GM12801 (cell line): ENCODE results near the gene ZNF133.

Source experiments
- CTCF ChIP-seq: IDR thresholded peaks from one replicate; pipeline ENCODE4 v1.5.1; 2011; ENCODE audit warnings: control low read depth; ENCODE audit not compliant: insufficient read length; ENCODE audit errors: extremely low read depth

Gene ZNF133

DNA sequence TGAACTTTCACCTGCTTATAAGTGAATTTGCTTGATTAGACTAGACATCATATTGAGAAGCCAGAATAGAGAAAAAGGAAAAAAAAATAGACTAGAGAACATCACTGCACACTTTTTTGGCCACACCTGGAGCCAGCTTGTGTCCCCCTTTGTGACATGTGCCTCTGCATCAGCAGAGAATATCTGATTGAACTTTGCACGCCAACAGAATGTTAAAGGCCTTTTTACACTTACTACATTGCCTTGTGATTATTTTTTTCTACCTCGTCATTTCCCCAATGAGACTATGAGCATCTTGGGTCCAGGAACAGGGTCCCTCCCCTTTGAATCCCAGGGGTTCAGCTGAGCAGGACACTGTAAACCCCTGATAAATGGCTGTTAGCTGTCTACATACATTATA, 17.2 kb upstream of the ZNF133 start:
- TF ChIP-seq CTCF = no peak

GRCh38 chr20:18272451-18272850, 15.9 kb upstream of the ZNF133 start:
- no peak for TF ChIP-seq CTCF

DNA sequence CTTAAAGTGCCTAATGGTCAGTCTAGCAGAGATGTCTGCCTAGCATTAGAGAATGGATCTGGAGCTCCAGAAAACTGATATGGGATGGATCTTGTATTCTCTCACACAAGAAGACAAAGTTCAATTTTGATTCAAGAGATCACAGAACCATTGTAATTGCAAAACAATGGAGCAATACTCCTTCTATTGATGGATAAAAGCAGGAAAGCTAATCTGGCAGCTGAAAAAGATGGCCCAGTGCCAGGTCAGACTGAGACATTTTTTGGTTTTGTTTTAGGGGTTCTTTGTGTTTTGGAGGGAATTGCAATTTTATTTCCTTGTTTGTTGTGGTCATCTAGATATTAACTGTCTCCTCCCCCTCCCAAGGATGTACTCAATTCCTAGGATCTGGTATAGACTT, 14.6 kb upstream of the ZNF133 start:
- no peak for TF ChIP-seq CTCF

GRCh38 chr20:18276821-18277220, 11.5 kb upstream of the ZNF133 start:
- no peak for TF ChIP-seq CTCF

- TF ChIP-seq CTCF = no peak
Measured at GRCh38 chr20:18279242-18279641, 9.1 kb upstream of the ZNF133 start.

- TF ChIP-seq CTCF = no peak
Measured at GRCh38 chr20:18284805-18285533, 3.4 kb upstream of the ZNF133 start.

DNA sequence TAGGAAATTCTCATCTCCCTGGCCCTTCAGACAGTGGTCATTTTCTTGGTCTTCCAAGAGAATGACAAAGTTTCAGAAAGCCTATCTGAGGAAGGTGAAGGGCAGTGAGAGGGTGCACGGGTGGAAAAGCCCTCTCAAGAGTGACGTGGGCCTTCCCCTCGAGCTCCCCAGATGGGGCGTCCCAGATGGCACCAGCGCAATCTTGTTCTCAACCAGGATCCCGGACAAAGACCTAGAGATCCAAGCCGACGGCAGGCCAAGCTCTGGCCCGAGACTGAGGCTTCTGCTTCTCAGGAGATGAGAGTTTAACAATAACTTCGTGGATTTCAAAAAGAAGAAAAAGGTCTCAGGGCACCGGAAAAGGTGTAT, 797 bp upstream of the ZNF133 start:
- TF ChIP-seq CTCF = no peak

- TF ChIP-seq CTCF = no peak
Measured at GRCh38 chr20:18288749-18289267, 481 bp downstream of the ZNF133 start.
